NCI-H510A (cell line): ENCODE measurements around the gene MED8.

Experiments
- DNase-seq: peaks from one replicate; lab custom pipeline; 2025; lab: John Stamatoyannopoulos, UW

The MED8 gene, protein sequence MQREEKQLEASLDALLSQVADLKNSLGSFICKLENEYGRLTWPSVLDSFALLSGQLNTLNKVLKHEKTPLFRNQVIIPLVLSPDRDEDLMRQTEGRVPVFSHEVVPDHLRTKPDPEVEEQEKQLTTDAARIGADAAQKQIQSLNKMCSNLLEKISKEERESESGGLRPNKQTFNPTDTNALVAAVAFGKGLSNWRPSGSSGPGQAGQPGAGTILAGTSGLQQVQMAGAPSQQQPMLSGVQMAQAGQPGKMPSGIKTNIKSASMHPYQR

GRCh38 chr1:43389326-43390313, at the start of gene MED8, which contains the start of gene SZT2:
MED8 (minus strand) TSS chr1:43389800; CDS start chr1:43389764, 36 bp downstream.
SZT2 (plus strand) TSS chr1:43389899; CDS start chr1:43389969, 70 bp downstream.
- DNase-seq = peak; percentile 99

DNA sequence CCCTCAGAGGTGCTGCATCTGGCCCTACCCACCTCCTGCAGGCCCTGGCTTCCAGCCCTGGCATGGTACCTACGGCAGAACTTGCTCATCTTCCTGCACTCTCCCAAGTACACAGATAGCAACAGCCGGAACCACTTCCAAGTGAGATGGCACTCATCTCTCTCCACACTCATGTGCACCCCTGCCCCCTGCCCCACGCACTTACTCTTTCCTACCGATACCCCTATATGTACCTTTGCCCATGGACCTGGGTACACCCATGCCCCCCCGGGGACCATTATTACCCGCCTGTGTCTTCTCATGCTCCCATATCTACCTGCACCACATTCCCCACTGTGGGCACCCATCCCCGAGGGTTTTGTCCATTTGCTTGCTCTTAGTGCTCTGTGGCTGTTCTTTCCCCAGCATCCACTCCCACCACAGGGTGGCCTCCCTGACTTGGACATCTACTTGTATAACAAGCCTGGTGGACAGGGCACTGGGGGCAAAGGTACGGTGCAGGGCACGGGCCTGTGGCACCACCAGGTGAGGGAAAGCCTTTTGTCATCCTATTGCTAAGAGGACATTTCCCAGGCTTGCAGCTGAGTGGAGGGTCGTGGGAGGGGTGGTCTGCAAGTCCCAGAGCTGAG, 49.5 kb upstream of the MED8 start:
- DNase-seq = no peak

- no peak for DNase-seq
Observed at GRCh38 chr1:43438576-43438952, 49.0 kb upstream of the MED8 start.

GRCh38 chr1:43438006-43438405, 48.4 kb upstream of the MED8 start:
- no peak for DNase-seq

GRCh38 chr1:43437031-43437973, 47.7 kb upstream of the MED8 start:
- DNase-seq = no peak

GRCh38 chr1:43436371-43436770, 46.8 kb upstream of the MED8 start:
- DNase-seq = no peak

DNA sequence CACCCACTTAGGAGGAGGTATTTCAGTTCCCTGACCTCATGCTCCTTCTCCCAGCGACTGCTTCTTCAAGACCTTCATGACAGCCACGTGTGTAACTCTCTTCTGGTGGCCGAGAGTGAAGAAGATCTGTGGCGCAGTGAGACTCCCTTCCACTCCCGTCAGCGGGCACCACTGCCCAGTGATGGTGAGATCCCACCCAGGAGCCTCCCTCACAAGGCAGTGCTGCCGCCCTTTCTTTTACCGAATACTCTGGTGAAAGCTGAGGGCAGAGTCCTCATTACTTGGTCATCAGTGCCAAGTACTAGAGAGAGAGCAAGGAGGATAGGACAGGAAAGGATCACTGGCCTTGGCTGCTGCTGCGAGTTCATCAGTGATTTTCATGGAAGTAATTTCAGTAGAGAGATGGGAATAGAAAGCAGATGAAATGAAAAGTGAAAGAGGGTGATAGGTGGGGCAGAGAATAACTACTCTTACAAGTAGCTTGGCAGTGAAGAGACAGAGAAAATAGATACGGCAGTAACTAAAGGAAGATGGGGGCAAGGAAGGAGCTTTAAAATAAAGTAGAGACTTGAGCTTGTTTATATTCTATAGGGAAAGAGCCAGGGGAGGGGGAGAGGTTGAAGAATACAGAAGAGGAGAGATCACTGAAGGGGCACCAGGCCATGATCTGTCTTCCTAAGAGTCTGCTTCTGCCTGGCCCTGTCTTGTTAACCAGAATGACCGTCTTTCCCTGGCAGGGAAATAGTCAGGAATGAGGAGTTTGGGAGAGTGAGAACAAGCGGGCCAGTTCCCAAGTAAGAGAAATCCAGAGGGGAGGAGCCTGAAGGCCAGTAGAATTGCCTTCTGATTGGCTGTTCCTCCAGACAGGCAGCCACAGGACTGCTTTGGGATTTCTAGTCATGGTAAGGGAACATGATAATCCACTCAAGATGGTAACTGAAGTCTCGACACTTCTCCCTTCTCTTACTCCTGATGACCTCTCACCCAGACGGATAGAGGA, 45.8 kb upstream of the MED8 start:
- no peak for DNase-seq

GRCh38 chr1:43434256-43434655, 44.7 kb upstream of the MED8 start:
- no peak for DNase-seq

DNA sequence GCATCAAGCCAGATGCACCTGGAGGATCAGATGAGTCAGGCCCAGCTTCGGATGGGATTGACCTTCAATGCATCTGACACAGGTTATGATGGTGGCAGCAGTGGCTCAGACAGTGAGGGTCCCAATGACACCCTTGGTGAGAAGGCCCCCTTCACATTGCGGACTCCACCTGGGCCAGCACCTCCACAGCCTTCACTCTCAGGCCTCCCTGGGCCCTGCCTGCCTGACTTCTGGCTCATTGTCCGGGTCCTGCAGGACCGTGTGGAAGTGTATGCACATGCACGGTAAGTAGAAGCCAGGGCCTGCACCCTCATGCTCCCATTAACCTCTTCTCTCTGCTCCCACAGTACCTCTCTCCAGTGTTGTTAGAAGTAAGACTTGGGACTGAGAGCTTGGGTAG, 43.3 kb upstream of the MED8 start:
- no peak for DNase-seq

DNA sequence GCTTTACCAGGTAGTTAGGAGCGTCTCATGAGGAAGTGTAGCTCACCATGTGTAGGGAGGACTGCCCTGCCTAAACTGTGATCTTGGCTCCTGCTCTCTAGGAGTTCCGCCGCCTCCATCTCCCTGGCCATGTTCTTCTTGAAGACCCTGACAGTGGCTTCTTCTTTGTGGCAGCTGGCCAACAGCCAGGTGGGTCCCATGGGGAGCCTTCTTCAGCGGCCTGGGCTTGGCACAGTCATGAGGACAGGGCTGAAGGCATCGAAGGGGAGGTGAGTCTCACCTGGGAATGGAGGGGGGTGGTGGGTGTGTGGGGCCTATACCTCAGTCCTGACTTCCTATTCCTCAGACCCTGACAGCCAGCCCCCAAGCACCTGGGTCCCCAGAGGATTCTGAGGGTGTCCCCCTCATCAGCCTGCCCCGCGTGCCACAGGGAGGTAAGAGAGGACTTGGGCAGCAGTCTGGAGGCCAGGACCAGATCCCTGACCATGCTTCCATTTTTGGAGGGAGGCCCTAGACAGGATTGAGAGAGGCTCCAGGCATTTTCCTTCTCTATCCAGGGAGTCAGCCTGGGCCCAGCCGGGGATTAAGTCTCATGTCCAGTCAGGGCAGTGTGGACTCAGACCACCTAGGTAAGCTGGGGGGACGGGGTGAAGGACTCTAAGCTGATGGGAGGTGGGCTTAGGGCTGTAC, 42.7 kb upstream of the MED8 start:
- no peak for DNase-seq

DNA sequence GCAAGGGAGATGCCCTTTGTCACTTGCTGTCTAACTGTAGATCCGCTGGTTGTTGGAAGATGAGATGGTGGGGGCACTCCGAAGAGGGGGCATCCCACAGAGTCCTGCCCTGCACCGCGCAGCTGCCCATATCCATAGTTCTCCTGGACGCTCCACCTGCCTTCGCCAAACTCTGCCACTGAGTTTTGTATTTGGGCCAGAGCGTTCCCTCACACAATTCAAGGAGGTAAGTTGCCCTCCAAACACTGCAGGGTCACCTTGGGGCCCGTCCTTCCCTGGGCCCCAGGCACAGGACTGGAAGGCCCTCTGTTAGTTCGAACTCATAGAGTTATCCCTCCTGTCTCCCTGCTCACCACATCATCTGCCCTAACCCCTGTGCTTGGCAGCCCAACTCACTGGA, 42.1 kb upstream of the MED8 start:
- no peak for DNase-seq

- no peak for DNase-seq
Observed at GRCh38 chr1:43430831-43431230, 41.2 kb upstream of the MED8 start.

DNA sequence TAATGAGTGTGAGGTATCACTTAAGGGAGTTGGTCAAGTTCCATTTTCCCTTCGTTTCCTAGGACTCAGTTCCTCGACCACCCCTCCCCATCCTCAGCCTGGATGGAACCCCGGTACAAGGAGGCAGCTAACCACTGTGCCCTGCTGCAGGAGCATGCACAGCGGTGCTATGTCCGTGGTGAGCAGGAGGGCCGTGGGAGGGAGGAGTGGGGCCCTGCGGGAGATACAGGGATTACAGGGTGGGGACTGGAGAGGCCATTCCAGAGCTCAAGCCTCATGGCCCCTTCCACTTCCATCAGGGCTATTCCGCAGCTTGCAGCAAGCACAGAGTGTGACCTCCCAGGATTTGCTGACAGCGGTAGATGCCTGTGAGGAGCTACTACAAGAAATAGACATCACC, 38.3 kb upstream of the MED8 start:
- no peak for DNase-seq

GRCh38 chr1:43427524-43427923, 37.9 kb upstream of the MED8 start:
- peak; percentile 98 for DNase-seq

DNA sequence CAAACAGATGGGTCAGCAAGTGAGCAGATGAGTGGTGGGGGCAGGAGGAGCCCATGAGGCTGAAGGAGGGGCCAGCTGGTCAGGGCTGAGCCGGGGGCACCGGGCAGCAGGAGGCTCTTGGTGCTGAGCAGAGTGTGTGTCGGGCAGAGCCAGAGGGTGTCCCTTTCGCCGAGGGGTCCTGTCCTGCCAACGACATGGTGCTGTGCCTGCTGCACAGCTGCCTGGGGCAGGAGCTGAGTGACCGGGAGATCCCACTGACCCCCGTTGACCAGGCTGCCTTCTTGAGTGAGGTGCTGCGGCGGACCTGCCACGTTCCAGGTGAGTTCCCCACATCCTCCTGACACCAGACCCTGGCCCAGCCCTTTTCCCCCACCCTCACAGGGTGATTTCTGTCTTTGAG, 36.6 kb upstream of the MED8 start:
- no peak for DNase-seq

DNA sequence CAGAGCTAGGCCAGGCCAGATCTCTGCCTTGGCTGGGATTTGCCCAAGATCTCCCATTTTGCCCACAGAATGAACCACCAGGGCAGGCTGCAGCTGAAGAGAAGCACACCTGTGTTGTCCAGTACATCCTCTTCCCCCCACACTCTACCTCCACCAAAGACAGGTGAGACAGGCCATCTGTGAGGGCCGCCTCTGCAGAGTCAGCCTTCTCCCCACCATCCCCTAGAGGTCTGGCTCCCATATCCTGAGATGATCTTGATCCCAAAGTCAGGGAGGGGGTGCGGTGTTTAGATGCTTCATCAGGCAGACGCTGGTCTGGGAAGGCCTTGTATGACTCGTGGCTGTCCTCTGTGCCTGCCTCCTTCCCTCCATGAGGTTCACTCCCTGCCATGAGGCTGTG, 35.4 kb upstream of the MED8 start:
- no peak for DNase-seq

GRCh38 chr1:43423672-43424550, 34.3 kb upstream of the MED8 start:
- no peak for DNase-seq

GRCh38 chr1:43422995-43423671, 33.5 kb upstream of the MED8 start:
- no peak for DNase-seq
